Measurements from ENCODE around the gene PLA2G6. TPM values are rescaled to one million over a fixed set of nuclear protein-coding genes. Genes with fewer than 3 reads are reported as not detected.

PLA2G6 gene
- total and polyA plus RNA-seq, 12 donors: 6.0 to 35.1 (median 13.5) TPM

GRCh38 chr22:38085501-38085900, 96.1 kb downstream of the PLA2G6 start:
- Histone ChIP-seq H3K27ac (no peak overlapping the region), H3K27me3 (peaks cover 0 to 61% (median 33%) of the 10 kb centered on the region in 7 donors), H3K36me3 (no peaks in the 10 kb centered on the region), H3K9me3 (no peaks in the 10 kb centered on the region), H3K4me1 (peaks cover 11 to 29% (median 28%) of the 10 kb centered on the region in 9 donors), H3K4me3 (no peak overlapping the region)
- WGBS, 2 donors: 67 to 89% methylated on average over 5 of the region's 5 CpGs
- intact Hi-C loops (cut with DNase I): no loop called here
- TF ChIP-seq CTCF (IDR thresholded peaks at IDR 0.05): no peak
- ATAC-seq (no peak), DNase-seq (no peak)

GRCh38 chr22:38085056-38085455, 96.6 kb downstream of the PLA2G6 start:
- no peak overlapping the region for H3K4me3 ChIP-seq
- H3K4me1 ChIP-seq: peaks cover 12 to 30% (median 28%) of the 10 kb centered on the region in 9 donors
- H3K9me3 ChIP-seq: no peaks in the 10 kb centered on the region
- no peaks in the 10 kb centered on the region for H3K36me3 ChIP-seq
- intact Hi-C loops (cut with DNase I): no loop called here
- H3K27ac ChIP-seq: no peak overlapping the region
- ATAC-seq (no peak), DNase-seq (no peak)
- H3K27me3 ChIP-seq: peaks cover 0 to 65% (median 33%) of the 10 kb centered on the region in 7 donors
- no peak for TF ChIP-seq CTCF (IDR thresholded peaks at IDR 0.05)
- WGBS, 2 donors: 93 to 97% methylated on average over 11 to 12 of the region's 12 CpGs

- Histone ChIP-seq H3K27ac (no peak within 1 kb of the TSS), H3K4me1 (peaks cover 12 to 29% (median 28%) of the 10 kb centered on the region in 9 donors), H3K36me3 (no peaks in the 10 kb centered on the region), H3K4me3 (no peak within 1 kb of the TSS), H3K27me3 (peaks cover 0 to 56% (median 28%) of the 10 kb centered on the region in 7 donors), H3K9me3 (no peaks in the 10 kb centered on the region)
- 80 to 83% methylated on average over 16 of the region's 16 CpGs for WGBS, 2 donors
- intact Hi-C loops (cut with DNase I): no loop called here
- no peak for DNase-seq
- no peak for TF ChIP-seq CTCF (IDR thresholded peaks at IDR 0.05)
- no peak for ATAC-seq
Measured at GRCh38 chr22:38083931-38084631, 97.5 kb downstream of the PLA2G6 start, which contains the start of gene SLC16A8. Gene SLC16A8, minus strand, starts transcription at chr22:38084184. Its CDS starts 1,311 bp downstream, at chr22:38082873.

GRCh38 chr22:38082986-38083710, 98.5 kb downstream of the PLA2G6 start:
- ATAC-seq: no peak
- H3K27ac ChIP-seq: no peak overlapping the region
- H3K36me3 ChIP-seq: no peaks in the 10 kb centered on the region
- no peaks in the 10 kb centered on the region for H3K9me3 ChIP-seq
- H3K4me3 ChIP-seq: no peak overlapping the region
- peaks cover 0 to 47% (median 19%) of the 10 kb centered on the region in 7 donors for H3K27me3 ChIP-seq
- TF ChIP-seq CTCF (IDR thresholded peaks at IDR 0.05): no peak
- DNase-seq: no peak
- WGBS, 2 donors: 87 to 90% methylated on average over 24 of the region's 24 CpGs
- H3K4me1 ChIP-seq: peaks cover 10 to 22% (median 20%) of the 10 kb centered on the region in 9 donors
- intact Hi-C loops (cut with DNase I): no loop called here
